ENCODE data around the gene VRK1.
A peak's percentile ranks its signal among the peaks of the same experiment; 100 is the strongest.
"Not testable (repeated sequence)": the region's sequence is repeated elsewhere in the genome, so short reads cannot be mapped to it uniquely, and the experiment has no call there.

The VRK1 gene

DNA sequence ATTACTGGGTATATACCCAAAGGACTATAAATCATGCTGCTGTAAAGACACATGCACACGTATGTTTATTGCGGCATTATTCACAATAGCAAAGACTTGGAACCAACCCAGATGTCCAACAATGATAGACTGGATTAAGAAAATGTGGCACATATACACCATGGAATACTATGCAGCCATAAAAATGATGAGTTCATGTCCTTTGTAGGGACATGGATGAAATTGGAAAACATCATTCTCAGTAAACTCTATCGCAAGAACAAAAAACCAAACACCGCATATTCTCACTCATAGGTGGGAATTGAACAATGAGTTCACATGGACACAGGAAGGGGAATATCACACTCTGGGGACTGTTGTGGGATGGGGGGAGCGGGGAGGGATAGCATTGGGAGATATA, 86.8 kb downstream of the VRK1 start:
- ATAC-seq, DNase-seq: not testable (repeated sequence)

DNA sequence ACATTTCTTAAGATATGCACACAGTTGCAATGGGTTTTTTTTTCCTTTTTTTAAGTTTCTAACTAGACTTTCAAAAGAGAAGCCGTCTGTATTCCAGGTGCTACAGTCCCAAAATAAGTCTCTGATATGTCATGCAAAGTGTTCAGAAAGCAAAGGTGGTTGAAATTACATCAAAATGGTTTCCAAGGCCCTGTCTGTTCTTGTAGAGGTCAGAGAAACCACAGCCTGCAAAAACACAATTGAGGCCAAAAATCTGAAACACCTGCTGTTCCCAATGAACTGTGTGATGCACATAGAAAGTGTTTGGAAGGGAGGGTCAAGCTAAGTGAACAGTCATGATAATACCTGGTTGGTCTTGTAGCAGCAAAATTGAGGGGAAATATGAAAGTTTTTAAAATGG, 91.0 kb downstream of the VRK1 start:
- ATAC-seq (no peak), DNase-seq (no peak)

DNA sequence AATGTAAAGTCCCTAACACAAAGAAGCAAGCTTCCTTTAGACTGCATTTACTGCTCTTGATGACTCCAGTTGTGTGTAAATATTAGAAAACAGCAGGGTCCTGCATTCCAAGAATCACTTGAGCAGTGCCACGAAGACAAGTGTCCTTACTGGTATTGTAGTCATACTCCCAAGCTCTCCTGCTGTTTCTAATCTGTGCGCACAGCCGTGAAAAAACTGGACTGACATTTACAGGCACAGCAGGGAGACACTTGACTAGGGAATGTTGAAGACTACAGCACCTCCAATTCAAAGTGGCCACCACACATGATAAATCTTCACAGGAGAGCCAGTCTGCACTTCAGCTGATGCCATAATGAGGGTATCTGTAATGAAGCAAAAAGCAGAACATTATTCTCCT, 91.4 kb downstream of the VRK1 start:
- no peak for DNase-seq

DNA sequence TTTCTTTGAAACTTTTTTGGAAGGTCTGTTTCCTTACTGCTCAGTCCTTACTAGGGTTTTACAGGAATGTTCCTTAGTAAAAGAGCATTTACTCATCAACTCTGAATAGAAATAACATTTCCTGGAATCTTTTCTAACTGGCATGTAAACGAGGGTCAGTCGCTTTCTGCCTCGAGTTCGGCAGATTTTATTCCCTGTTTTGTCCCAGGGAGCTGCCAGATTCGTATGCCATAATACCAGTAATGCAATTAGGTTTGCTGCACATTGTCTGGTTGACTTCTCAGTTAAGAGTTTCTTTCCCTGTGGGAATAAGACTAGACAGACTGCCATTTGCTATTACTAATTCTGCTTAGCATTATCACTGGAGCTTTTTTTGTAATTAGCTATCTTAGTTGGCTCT, 91.9 kb downstream of the VRK1 start:
- no peak for ATAC-seq
- no peak for DNase-seq

More for the DNA sequence above, 91.4 kb downstream of the VRK1 start:
- no peak for ATAC-seq

DNA sequence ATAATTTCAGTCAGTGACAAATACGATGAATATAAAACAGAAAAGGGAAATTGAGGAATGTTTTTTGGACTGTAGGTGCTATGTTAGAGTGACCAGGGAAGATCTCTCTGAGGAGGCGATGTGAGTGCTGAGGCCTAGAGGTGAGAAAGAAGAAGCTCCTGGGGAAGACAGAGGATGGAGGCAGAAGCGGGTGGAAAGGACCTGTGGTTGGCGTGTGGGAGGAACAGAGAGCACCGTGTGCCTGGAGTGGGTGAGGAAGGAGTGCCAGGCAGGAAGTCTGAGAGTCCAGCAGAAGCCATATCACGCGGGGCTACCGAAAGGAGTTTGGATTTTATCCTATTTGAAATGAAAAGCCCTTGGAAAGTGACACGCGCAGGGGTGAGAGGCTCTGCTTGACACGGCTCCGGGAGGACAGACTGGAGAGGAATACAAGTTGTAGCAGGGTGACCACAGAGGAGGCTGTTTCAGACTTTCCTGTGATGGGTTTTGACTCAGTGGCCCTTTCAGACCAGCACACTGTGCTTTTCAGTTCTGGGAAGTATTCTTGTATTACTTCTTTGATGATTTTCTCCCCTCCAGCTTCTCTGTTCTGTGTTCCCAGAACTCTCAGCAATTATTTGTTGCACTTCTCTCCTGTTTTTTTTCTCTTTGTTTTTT, 96.9 kb downstream of the VRK1 start:
- ATAC-seq (peak; percentile 61), DNase-seq (peak; percentile 9)

DNA sequence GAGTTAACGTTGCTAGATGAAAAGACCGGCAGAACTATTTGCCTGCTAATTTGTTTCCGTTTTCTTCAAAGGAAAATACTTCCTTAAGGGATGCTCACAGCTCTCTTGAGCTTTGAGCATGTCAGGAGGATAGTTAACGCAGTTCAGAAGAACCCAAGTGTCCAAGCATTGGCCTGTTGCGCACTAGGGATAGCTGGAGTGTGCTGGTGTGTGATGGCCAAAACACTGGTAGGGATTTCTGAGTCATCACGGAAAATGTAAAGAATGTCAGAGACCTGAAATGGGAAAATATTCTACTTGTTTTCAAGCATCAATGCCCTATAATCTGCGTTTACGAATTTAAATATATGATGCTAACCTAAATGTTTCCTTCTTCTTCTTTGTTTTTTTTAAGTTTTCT, 97.8 kb downstream of the VRK1 start:
- DNase-seq, result no peak
- no peak for ATAC-seq

DNA sequence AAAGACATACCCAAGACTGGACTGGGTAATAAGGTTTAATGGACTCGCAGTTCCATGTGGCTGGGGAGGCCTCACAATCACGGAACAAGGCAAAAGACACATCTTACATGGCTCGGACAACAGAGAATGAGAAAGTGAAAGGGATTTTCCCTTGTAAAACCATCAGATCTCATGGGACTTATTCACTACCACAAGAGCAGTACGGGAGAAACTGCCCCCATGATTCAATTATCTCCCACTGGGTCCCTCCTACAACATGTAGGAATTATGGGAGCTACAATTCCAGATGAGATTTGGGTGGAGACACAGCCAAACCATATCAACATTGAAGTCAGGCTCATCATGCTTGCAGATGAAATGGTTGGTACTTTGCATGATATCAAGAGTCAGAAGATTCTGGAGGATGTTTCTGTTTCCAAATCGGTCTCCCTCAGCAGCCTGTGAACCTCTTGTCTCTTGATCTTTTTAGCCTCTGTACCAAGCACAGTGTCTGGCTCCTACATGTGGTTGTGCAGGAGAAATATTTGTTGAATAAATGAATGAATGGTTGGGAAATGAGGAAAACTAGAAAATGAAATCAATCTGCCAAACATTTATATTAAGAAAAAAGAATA, 98.6 kb downstream of the VRK1 start:
- DNase-seq (no peak), ATAC-seq (no peak)

DNA sequence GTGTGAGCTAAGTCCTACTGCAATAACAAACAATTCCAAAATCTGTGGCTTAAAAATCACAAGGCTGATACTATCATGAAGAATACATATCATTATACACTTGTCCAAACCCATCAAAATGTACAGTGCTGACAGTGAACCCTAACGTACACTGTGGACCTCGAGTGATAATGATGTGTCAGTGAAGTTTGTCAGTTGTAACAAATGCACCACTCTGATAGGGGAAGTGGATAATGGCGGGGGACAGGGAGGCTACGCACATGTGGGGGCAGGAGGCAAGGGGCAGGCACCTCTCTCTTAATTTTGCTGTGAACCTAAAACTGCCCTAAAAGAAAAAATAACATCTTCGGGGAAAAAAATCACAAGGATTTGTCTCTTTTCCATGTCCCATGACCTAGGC, 100.0 kb downstream of the VRK1 start:
- ATAC-seq (no peak), DNase-seq (no peak)

DNA sequence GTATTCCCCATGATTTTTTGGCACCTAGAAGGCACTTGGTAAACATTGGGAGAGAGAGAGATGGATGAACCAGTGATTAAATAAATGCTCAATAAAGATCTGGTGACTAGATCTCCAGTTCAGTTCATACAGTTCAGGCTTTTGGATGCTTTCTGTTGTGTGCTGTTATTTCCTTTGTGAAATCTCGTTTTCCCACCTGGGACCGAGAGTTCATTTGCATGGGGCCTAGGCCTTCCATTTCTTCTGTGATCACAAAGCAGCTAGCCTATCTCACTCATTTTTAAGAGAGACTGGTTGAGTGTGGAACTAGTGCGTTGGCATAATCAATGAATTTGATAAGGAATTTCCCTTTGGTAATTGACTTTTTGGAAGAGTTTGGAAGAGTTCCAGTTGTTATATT, 104.0 kb downstream of the VRK1 start:
- ATAC-seq (no peak), DNase-seq (no peak)

DNA sequence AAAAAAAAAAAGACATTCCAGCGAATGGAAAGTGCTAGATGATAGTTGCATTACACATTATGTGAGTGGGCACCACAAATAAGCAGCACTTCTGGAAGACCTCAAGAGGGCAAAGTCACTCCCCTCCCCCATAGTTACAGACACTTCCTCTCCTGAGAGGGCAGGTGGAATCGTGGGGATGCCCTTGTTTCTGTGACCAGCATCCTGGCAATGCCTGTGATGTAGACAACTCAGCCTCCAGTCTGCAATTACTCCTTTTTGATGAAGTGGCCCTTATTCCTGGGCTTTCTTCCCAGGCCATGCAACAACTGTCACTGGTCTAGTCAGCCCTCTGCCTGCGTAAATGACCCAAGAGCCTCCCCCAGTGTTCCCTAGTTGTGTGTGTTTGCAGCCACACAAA, 104.8 kb downstream of the VRK1 start:
- ATAC-seq (no peak), DNase-seq (no peak)

DNA sequence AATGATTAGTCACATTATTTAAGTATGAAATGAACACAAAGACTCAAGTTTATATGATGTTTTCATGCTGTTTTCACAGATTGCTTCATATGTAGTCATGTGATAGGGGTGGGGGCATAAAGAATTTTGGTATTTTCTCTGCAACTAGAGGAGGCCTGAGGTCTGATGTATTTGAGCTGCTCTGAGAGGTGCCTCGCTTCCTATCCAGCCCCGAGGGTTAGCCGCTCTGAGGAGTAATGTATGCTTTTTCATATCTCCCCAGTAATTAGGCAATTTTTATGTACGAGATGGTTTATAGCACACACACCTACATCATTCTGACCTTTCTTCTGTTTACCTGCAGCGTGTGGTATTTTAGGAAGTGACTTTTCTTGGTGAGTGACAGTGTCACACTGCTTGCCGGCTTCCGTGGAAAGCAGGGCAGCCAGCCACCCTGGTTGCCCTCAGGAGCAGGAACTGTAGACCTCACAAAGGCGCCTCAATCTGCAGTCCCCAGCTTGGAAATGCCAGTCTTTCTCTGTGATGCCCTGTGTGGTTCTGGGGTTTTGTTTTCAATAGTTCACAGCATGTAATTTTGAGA, 106.4 kb downstream of the VRK1 start:
- DNase-seq (no peak), ATAC-seq (no peak)

DNA sequence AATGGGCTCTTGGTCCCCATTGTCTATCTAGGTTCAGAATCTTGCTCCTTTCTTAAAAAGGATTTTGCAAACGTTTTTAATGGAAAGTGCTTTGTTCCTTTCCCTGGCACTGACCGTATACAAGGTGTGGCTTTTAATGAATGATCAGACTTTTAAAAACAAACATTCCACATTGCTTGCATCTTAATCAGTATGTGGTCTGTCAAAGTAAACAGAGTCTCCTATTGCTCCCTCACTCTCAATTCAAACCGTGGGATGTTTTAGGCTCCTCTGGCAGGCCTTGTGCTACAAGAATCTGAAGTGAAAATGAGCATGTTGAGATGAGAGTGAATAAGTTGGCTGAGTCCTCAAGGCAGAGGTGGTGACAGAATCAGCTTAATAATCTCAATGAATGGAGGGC, 107.0 kb downstream of the VRK1 start:
- ATAC-seq (no peak), DNase-seq (no peak)

DNA sequence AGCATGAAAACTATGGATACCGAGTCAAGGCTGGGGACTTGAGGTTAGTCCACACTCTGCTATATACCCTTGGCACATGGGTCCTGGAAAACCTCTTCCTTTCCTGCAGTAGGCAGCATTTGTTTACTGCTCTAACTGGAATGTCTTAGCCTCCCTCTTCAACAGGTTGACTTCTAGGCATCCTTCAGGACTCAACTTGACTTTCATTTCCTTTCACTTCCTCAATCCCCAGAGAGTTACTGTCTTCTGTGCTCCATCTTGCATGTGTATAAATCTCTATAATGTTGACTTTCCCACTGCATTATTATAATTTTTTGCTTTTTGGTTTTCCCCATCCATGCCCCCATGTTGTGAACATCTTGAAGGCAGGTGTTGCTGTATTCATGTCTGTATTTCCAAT, 107.9 kb downstream of the VRK1 start:
- ATAC-seq (no peak), DNase-seq (no peak)

DNA sequence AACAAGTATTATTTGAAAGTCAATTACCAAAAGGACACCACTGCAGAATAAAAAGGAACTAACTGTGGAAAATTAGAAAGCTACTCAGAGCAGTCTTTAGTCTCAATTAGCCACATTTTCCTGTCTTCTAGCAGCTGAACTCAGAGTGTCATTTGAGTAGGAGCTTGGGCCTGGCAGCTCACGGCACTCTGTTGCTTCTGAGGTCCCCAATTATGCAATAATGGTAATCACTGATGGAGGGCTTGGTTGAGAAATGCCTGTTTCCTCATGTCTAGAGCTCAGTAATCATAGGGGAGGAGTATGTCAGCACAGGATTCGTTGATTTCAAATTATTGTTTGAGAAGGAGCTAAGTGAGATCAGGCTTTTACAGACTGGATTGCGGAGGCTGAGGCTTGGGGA, 108.6 kb downstream of the VRK1 start:
- no peak for ATAC-seq
- no peak for DNase-seq

DNA sequence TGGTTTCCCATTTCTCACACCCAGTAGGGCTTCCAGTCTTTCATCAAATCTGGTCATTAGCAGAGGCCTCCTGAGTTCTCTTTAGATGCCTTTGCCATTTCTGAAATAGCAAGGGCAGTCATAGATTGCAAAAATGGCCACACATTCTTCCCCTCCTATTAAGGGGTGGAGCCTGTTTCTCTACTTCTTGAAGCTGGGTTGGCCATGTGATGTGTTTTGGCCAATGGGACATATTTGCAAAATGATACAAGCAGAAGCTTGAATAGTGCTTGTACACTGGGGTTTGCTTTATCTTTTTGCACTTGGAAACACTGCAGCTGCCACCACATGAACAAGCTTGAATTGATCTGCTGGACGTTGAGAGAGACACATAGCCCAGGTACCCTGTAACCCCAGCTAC, 109.3 kb downstream of the VRK1 start:
- ATAC-seq (no peak), DNase-seq (no peak)

DNA sequence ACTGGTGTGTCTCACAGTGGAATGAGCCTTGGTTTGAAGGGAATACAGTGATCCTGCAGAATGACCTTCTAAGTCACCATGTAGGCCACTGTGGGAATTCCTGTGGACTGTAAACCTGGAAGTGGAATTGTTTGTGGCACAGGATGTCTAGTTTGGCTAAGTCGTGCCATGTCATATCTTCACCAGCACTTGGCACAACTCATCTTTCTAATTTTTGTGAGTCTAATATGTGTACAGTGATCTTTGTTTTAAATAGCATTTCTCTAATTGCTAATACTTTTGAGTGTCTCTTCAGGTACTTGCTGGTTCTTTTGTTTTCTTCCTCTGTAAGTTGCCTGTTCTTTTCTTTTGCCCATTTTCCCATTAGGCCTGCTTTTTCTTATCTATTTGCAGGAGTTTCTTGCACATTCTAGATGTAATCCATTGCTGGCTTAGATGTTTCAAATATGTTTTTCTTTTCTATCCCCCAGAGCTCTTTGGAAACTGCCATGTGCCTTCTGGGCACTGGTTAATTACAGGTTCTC, 112.7 kb downstream of the VRK1 start:
- ATAC-seq (no peak), DNase-seq (no peak)

DNA sequence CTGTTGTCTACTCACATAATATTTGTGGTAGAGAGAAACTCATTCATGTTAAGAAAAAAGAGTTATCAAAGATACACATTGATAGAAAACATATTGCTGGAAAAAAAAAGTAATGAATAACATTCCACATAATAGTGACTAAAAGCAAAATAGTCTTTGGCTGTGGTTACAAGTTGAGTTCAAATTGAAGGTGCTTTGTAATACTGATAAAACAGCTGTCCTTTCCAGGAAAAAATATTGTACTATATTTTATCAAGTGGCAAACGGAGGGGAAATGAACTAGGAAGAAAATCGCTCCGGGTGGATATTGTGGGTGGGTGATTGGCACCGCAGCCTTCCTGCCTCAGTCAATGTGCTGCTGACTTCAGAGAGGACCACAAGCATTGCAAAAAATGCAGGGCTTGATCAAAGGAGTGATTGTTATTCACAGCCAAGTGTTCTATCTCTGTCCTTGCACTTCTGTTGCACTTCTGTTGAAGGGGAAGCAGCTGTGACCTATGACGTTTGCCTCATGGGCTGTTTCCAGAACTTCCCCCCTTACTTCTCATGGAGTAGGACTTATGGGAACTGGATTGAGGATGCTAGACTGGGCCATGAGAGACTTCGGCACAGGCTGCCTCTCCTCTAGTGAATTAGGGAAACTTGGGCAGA, 114.4 kb downstream of the VRK1 start:
- ATAC-seq, result peak; percentile 9

DNA sequence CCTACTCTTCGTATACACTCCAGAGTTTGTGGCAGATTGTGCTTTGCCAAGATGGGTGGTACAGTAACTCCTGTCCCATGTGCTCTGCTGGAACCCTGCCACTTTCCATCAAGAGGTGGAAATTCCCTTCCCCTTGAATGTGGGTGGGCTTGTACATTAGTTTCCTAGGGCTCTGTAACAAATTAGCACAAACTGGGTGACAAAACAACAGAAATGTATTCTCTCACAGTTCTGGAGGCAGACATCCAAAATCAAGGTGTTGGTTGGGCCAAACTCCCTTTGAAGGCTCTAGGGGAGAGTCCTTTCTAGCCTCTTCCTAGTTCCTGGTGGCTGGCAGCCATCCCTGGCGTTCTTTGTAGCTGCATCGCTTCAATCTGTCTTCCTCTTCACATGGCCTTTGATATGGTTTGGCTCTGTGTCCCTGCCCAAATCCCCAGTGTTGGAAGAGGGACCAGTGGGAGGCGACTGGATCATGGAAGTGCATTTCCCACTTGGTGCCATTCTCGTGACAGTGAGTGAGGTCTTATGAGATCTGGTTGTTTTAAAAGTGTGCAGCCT, 117.5 kb downstream of the VRK1 start:
- no peak for DNase-seq
- no peak for ATAC-seq

More for the DNA sequence above, 114.4 kb downstream of the VRK1 start:
- no peak for DNase-seq

DNA sequence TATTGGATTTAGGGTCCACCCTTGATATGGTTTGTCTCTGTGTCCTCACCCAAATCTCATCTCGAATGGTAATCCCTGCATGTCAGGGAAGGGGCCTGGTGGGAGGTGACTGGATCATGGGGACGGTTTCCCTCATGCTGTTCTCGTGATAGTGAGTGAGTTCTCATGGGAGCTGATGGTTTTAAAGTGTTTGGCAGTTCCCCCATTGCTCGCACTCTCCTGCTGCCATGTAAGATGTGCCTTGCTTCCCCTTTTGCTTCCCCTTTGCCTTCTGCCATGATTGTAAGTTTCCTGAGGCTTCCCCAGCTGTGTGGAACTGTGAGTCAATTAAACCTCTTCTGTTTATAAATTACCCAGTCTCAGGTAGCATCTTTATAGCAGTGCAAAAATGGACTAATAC, 118.3 kb downstream of the VRK1 start:
- DNase-seq (no peak), ATAC-seq (no peak)

DNA sequence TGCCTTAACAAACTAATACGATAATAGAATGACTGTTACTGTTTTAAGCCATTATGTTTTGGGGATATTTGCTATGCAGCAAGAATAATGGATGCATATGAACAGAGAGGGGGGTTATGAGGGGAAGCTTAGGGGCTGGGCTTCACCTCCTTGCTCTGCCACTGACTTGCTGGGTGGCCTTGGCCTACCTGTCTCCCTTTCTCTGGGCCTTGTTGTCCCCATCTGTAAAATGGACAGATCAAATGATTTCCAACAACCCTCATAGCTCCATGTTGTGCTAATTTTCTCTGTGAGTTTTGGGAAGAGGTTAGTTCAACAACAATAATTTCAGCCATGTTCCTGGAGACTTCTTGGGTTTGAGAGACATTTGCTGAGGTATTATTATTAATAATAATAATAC, 119.6 kb downstream of the VRK1 start:
- ATAC-seq (no peak), DNase-seq (no peak)

DNA sequence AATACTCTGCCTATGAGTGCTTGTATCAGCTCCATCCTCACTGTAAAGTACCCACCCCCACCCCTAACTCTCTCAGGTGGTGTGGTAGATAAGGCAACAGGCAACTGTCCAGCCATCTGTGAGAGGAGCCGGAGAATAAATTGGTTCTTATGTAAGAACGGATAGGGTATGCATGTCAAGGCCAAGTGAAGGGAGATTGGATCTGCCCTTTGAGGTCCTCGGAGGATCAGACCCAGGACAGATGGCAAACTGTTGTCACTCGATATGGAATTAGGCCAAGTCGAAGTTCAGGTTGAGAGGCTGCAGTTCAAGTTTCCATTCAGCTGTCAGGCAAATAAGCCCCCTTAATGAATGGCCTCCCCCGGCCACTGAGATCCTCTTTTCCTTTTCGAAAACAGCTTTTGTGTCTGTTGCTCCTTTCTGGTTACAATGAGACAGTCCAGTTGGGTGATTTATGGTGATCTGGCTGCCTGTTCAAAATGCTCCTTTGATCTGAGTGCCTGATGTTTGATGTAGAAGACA, 120.3 kb downstream of the VRK1 start:
- ATAC-seq, result no peak
- DNase-seq, result no peak

DNA sequence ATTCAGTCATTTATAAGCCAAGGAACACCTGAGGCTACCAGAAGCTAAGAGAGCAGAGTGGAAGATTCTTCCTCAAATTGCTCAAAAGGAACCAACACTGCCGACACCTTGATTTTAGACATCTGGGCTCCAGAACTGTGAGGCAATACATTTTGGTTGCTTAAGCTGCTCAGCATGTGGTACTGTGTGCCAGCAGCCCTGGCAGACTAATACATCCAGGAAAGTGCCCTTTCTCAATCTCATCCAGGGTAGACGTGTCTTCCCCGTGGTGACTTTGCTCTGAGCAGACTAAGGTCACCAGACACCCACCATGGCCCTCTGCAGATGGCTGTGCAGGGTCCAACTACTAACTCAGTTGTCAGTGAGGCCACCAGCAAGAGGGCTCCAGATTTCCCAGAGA, 122.8 kb downstream of the VRK1 start:
- ATAC-seq, result no peak
- no peak for DNase-seq

DNA sequence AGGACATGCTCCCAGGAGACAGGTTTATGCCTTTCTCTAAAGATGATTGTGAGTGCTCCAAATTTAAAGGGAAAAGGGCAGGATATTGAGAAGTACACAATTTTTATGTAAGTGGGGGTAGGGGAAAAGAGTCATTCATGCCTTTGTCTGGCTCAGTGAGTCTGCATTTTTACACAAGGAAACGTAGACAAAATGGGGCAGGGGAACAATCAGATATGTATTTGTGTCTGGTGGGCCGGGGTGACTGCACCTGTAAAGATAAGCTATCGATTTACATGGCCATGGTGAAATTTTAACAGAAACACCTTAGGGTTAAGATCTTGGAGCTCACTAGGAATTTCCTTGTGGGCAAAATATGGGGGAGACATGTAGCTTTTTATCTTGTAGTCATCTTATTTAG, 123.6 kb downstream of the VRK1 start:
- no peak for ATAC-seq
- DNase-seq, result no peak

All from stimulated activated naive CD8-positive, alpha-beta T cell treated with anti-CD3 and anti-CD28 coated beads, Interleukin-15, Interleukin-2, amounts not matched to agents 100 U/mL and 50 U/mL, for 24 hours (primary cell).